Testis (tissue), 3 donors: ENCODE results near the gene ROR2. TPM values are rescaled to one million over a fixed set of nuclear protein-coding genes. Genes with fewer than 3 reads are reported as not detected.

ENCODE experiments used
- DNase-seq: peaks from one replicate; pipeline ENCODE4 v3.0.0-alpha.2; 2019
- H3K27ac ChIP-seq, 2 donors: fragments of 200-600 bp; sonication (generic); one replicate each; pipeline ENCODE4 v1.5.1; 2019
- H3K27me3 ChIP-seq: fragments of 200-600 bp; sonication (generic); one replicate; pipeline ENCODE4 v1.5.1; 2019
- H3K36me3 ChIP-seq: fragments of 200-600 bp; sonication (generic); one replicate; pipeline ENCODE4 v1.5.1; 2017; ENCODE audit warnings: low read depth; ENCODE audit errors: missing control alignments
- H3K4me1 ChIP-seq: fragments of 200-600 bp; sonication (generic); one replicate; pipeline ENCODE4 v1.5.1; 2019
- H3K4me3 ChIP-seq, 2 donors: fragments of 200-600 bp; sonication (generic); one replicate each; pipeline ENCODE4 v1.5.1; 2017 to 2019
- H3K9me3 ChIP-seq: fragments of 200-600 bp; sonication (generic); one replicate; pipeline ENCODE4 v1.5.1; 2017
- POLR2A ChIP-seq: fragments of 450-650 bp; IDR thresholded peaks from one replicate; pipeline ENCODE4 v1.6.1; 2017; ENCODE audit warnings: antibody characterized with exemption, mild to moderate bottlenecking, moderate library complexity
- WGBS, 2 donors: methylation state at CpG; one replicate each; pipeline ENCODE4 v1.1.5; 2018; 5-methylcytosine and 5-hydroxymethylcytosine counted together
- intact Hi-C: fragments of 100-400 bp; cut with DNase I; formaldehyde crosslinking; loops from one replicate; pipeline ENCODE4 v1.15.1; 2023; ENCODE audit warnings: low total_unique reads
- polyA plus RNA-seq: library from polyadenylated mRNA; stranded (reverse); fragments of 350-450 nt; fragmentation: Illumina TruSeq; extraction: RNeasy Lipid Tissue Mini Kit (QIAGEN cat#74804); gene quantifications from one replicate; pipeline ENCODE4 v1.2.3, GENCODE V29; 2014; ENCODE audit warnings: low read depth, low replicate concordance; ENCODE audit not compliant: insufficient read depth
- total RNA-seq, 2 donors: library from RNA; depleted of rRNA; stranded (reverse); fragments of >200 nt; gene quantifications; one replicate each; pipeline ENCODE4 v1.2.3, GENCODE V29; 2016
- TF ChIP-seq, protein P1 (sequence below), 3 experiments: fragments of 450-650 bp in 2 of 3; fragments of 200-600 bp in 1 of 3; sonication (generic) in 1 of 3; IDR thresholded peaks; one replicate each; pipeline ENCODE4 v1.5.1; 2016 to 2019; ENCODE audit warnings: antibody characterized with exemption in 3 of 3, mild to moderate bottlenecking in 2 of 3, moderate library complexity in 1 of 3

ROR2 gene
- total and polyA plus RNA-seq, 3 donors from 2014 or later = 11.5 to 16.5 (median 12.3) TPM

GRCh38 chr9:91972711-91973110 is 22.7 kb upstream of the ROR2 start:
- Histone ChIP-seq H3K27ac (no peak overlapping the region), H3K4me1 (no peaks in the 10 kb centered on the region), H3K36me3 (no peaks in the 10 kb centered on the region), H3K4me3 (no peak overlapping the region), H3K27me3 (no peaks in the 10 kb centered on the region), H3K9me3 (no peaks in the 10 kb centered on the region)
- intact Hi-C loops = no loop called here
- no peak for DNase-seq
- TF ChIP-seq, protein P1, sequence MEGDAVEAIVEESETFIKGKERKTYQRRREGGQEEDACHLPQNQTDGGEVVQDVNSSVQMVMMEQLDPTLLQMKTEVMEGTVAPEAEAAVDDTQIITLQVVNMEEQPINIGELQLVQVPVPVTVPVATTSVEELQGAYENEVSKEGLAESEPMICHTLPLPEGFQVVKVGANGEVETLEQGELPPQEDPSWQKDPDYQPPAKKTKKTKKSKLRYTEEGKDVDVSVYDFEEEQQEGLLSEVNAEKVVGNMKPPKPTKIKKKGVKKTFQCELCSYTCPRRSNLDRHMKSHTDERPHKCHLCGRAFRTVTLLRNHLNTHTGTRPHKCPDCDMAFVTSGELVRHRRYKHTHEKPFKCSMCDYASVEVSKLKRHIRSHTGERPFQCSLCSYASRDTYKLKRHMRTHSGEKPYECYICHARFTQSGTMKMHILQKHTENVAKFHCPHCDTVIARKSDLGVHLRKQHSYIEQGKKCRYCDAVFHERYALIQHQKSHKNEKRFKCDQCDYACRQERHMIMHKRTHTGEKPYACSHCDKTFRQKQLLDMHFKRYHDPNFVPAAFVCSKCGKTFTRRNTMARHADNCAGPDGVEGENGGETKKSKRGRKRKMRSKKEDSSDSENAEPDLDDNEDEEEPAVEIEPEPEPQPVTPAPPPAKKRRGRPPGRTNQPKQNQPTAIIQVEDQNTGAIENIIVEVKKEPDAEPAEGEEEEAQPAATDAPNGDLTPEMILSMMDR (IDR thresholded peaks at IDR 0.05) = no peak
- no peak for TF ChIP-seq POLR2A
- WGBS, 2 donors = 79 to 100% methylated on average over 1 to 2 of the region's 2 CpGs

DNA sequence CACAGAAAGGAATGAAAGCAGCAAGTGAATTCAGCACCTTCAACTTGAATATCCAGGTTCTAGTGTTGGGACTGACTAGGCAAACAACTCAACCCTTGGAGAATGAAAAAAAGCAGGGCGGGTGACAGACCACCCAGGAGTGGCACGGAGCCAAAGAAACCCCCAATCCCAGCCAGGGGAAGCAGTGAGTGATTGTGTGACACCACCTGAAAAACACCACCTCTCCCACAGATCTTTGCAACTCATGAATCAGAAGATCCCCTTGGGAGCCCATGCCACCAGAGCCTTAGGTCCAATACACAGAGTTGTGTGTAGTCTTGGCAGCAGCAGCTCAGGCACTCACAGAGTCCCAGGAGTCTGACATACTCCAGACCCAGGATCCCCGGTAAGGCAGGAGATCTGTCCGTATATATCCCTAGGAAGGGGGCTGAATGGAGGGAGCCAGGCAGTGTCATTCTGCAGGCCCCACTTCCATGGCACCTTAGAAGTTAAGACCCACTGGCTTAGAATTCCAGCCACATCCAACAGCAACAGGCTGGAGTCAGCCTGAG is 22.1 kb upstream of the ROR2 start:
- 59 to 68% methylated on average over 4 of the region's 4 CpGs for WGBS, 2 donors
- Histone ChIP-seq H3K27ac (no peak overlapping the region), H3K9me3 (no peaks in the 10 kb centered on the region), H3K36me3 (no peaks in the 10 kb centered on the region), H3K4me3 (no peak overlapping the region), H3K27me3 (no peaks in the 10 kb centered on the region), H3K4me1 (no peaks in the 10 kb centered on the region)
- TF ChIP-seq POLR2A = no peak
- TF ChIP-seq, protein P1 (IDR thresholded peaks at IDR 0.05) = no peak
- no peak for DNase-seq
- intact Hi-C loops = no loop called here

DNA sequence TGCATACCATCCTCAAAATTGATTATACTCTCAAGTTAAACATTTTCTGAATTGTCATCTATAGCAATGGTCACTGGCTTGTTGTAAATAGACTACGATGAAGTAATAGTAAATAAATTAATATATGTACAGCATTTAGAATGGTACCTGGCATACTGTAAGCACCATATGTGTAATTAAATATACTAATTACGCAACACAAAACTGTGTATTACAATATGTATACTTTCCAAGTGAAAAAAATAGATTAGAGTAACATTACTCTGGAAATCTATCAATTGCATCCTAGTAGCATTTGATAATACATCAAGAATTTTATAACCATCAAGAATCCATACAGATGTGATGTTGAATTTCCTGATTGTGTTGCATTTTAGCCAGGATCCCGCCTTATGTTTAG is 17.2 kb upstream of the ROR2 start:
- intact Hi-C loops = no loop called here
- no peaks in the 10 kb centered on the region for H3K4me1 ChIP-seq
- H3K9me3 ChIP-seq = no peaks in the 10 kb centered on the region
- no peak overlapping the region for H3K4me3 ChIP-seq
- TF ChIP-seq, protein P1 (IDR thresholded peaks at IDR 0.05) = no peak
- no peak for TF ChIP-seq POLR2A
- DNase-seq = no peak
- no peaks in the 10 kb centered on the region for H3K27me3 ChIP-seq
- no peak overlapping the region for H3K27ac ChIP-seq
- 94 to 95% methylated on average over 3 of the region's 3 CpGs for WGBS, 2 donors
- no peaks in the 10 kb centered on the region for H3K36me3 ChIP-seq

DNA sequence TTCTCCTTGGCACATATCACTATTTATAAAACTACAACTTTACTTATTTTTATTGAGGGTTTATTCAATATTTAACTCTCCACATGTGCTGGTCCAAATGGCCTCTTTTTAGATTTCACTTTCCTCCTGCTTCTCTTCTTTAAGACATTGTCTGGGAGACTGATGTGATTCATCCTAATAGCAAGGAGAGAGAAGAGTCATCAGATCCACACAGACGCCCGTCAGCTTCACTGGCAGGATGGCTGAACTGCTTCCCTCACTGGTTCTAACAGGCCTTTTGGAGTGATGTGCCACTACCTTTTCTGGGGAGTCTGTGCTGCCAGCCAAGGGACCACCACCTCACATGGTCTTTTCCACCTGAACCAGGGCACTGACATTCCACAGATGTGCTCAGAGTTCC is 16.5 kb upstream of the ROR2 start:
- TF ChIP-seq, protein P1 (IDR thresholded peaks at IDR 0.05) = no peak
- TF ChIP-seq POLR2A = no peak
- Histone ChIP-seq H3K4me1 (no peaks in the 10 kb centered on the region), H3K27me3 (no peaks in the 10 kb centered on the region), H3K36me3 (no peaks in the 10 kb centered on the region), H3K9me3 (no peaks in the 10 kb centered on the region), H3K4me3 (no peak overlapping the region), H3K27ac (no peak overlapping the region)
- no peak for DNase-seq
- intact Hi-C loops = no loop called here
- 87 to 90% methylated on average over 2 of the region's 2 CpGs for WGBS, 2 donors

- intact Hi-C loops = no loop called here
- no peaks in the 10 kb centered on the region for H3K36me3 ChIP-seq
- TF ChIP-seq, protein P1 (IDR thresholded peaks at IDR 0.05) = no peak
- TF ChIP-seq POLR2A = no peak
- no peaks in the 10 kb centered on the region for H3K27me3 ChIP-seq
- 72 to 83% methylated on average over 2 of the region's 2 CpGs for WGBS, 2 donors
- H3K4me3 ChIP-seq = no peak overlapping the region
- no peak for DNase-seq
- no peaks in the 10 kb centered on the region for H3K4me1 ChIP-seq
- no peaks in the 10 kb centered on the region for H3K9me3 ChIP-seq
- H3K27ac ChIP-seq = no peak overlapping the region
Measured at GRCh38 chr9:91963711-91964240, 13.7 kb upstream of the ROR2 start.
